Caco-2 (cell line): Measurements from ENCODE around the gene OAF. TPM values are rescaled to one million over a fixed set of nuclear protein-coding genes. Genes with fewer than 3 reads are reported as not detected.

Experiments
- BruUV-seq: library from RNA; stranded (reverse); fragments of 400-500 nt; replicated peaks from 2 replicates; lab custom pipeline; 2021; lab: Mats Ljungman, UMichigan
- CTCF ChIA-PET: fragments of 300-600 bp; sonication (Branson Sonifier 250); formaldehyde crosslinking; loops from one replicate; lab custom pipeline; 2022; ENCODE audit warnings: antibody characterized with exemption; lab: Charles Lee
- POLR2A ChIA-PET: fragments of 300-600 bp; sonication (Branson Sonifier 250); formaldehyde crosslinking; loops from one replicate; lab custom pipeline; 2022; ENCODE audit warnings: antibody characterized with exemption; lab: Charles Lee
- DNase-seq, 2 experiments: peaks; one replicate each; pipeline versions ENCODE4 v3.0.0 to v3.0.0-alpha.2; 2020 to 2022
- H3K27me3 ChIP-seq: replicated peaks from 2 replicates; pipeline ENCODE4 v1.6.0; 2011; ENCODE audit warnings: low read length; ENCODE audit not compliant: control insufficient read depth, insufficient read depth
- H3K36me3 ChIP-seq: 2 replicates; pipeline ENCODE4 v1.5.1; 2011; ENCODE audit warnings: low read length; ENCODE audit not compliant: control insufficient read depth, insufficient read depth
- H3K4me1 ChIP-seq: fragments of 250-450 bp; sonication (Bioruptor Pico); 2 replicates; pipeline ENCODE4 v1.5.1; 2020; ENCODE audit warnings: mild to moderate bottlenecking
- H3K4me3 ChIP-seq: 2 replicates; pipeline ENCODE4 v1.5.1; 2011; ENCODE audit warnings: low read depth, mild to moderate bottlenecking, control low read depth, low read length
- H3K9me3 ChIP-seq: fragments of 250-450 bp; sonication (Bioruptor Pico); 2 replicates; pipeline ENCODE4 v1.5.1; 2020; ENCODE audit warnings: mild to moderate bottlenecking, moderate library complexity
- H3K27ac Mint-ChIP-seq: one replicate; pipeline ENCODE4 v1.8.0; 2022; ENCODE audit warnings: mixed read lengths; ENCODE audit not compliant: unreplicated experiment
- H3K27me3 Mint-ChIP-seq: one replicate; pipeline ENCODE4 v1.8.0; 2022; ENCODE audit warnings: mixed read lengths; ENCODE audit not compliant: insufficient read depth, unreplicated experiment
- H3K36me3 Mint-ChIP-seq: one replicate; pipeline ENCODE4 v1.8.0; 2022; ENCODE audit warnings: mild to moderate bottlenecking, mixed read lengths; ENCODE audit not compliant: insufficient read depth, unreplicated experiment
- H3K4me1 Mint-ChIP-seq: one replicate; pipeline ENCODE4 v1.8.0; 2022; ENCODE audit warnings: low read depth, mixed read lengths; ENCODE audit not compliant: unreplicated experiment
- H3K4me3 Mint-ChIP-seq: one replicate; pipeline ENCODE4 v1.8.0; 2022; ENCODE audit warnings: mild to moderate bottlenecking, moderate library complexity, mixed read lengths; ENCODE audit not compliant: unreplicated experiment
- H3K9me3 Mint-ChIP-seq: one replicate; pipeline ENCODE4 v1.8.0; 2022; ENCODE audit warnings: mixed read lengths; ENCODE audit not compliant: unreplicated experiment
- intact Hi-C: fragments of 100-400 bp; cut with micrococcal nuclease; formaldehyde crosslinking; loops from one replicate; pipeline ENCODE4 v1.10.0; 2022; ENCODE audit not compliant: unreplicated experiment
- total RNA-seq: library from RNA; stranded (reverse); gene quantifications from 2 replicates; pipeline ENCODE4 v1.2.3, GENCODE V29; 2022
- TF ChIP-seq, protein P1 (sequence below), 2 experiments: fragments of 200-600 bp in 1 of 2; IDR thresholded peaks; 1 replicate in 1 of 2; 2 replicates in 1 of 2; pipeline versions ENCODE4 v1.5.1 to v1.8.0; 2011 to 2022; ENCODE audit warnings: antibody characterized with exemption in 1 of 2, control low read depth in 1 of 2, inconsistent platforms in 1 of 2, low read depth in 1 of 2, low read length in 1 of 2, mild to moderate bottlenecking in 1 of 2, moderate library complexity in 1 of 2; ENCODE audit not compliant: insufficient read depth in 1 of 2, severe bottlenecking in 1 of 2, unreplicated experiment in 1 of 2

Gene OAF
- total RNA-seq, 1 experiment from 2014 or later = 31.3 TPM

DNA sequence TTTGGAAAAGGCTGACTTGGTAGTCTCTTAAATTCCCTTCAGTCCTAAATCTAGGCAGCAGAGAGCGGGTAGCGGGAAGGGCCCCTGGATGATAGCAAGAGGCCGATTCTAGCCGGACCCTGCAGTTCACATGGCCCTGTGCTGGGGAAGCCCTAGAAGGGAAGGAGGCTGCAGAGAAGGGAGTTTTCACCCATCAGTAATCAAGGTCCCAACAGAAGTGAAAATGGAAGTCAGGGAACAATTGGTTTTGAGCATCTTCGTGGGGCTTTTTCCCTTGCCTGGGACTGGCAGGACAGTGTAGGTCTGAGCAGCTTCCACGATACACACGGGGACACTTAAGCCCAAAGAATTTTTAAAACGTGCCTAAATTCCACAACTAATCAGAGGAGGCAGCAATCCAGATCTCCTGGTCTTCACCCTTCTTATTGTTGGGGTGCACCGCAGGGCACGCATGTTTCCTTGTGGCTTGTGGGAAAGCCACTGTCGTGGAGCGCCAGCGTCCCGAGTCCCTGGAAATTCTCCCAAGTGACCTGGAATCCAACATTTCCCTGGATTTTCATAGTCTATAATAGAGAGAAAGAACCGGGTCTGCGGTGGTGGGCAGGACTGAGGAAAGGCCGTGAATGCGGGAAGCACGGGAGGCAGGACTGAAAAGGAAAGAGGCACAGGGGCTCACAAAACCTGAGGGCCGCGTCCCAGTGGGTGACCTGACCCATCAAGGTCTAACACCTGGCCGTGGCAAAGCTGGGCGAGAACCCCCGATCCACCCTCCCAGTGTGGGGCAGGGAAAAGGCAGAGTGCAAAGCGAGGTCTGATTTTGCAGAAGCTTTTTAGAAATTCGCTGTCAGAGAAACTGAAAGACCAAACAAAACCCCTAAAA lies 846 bp upstream of the OAF start:
- Histone ChIP-seq H3K9me3 (no peaks in the 10 kb centered on the region), H3K36me3 (peaks cover 4% of the 10 kb centered on the region; the same call in 1 of the 2 replicates), H3K4me1 (peaks cover 30% of the 10 kb centered on the region), H3K27me3 (no peaks in the 10 kb centered on the region), H3K4me3 (peak overlapping the region; percentile 93)
- peak in 1 of 2 experiments; percentile 46 for DNase-seq
- TSS peak; percentile 68 for BruUV-seq
- H3K4me3 Mint-ChIP-seq = peak overlapping the region; percentile 84
- TF ChIP-seq, protein P1, sequence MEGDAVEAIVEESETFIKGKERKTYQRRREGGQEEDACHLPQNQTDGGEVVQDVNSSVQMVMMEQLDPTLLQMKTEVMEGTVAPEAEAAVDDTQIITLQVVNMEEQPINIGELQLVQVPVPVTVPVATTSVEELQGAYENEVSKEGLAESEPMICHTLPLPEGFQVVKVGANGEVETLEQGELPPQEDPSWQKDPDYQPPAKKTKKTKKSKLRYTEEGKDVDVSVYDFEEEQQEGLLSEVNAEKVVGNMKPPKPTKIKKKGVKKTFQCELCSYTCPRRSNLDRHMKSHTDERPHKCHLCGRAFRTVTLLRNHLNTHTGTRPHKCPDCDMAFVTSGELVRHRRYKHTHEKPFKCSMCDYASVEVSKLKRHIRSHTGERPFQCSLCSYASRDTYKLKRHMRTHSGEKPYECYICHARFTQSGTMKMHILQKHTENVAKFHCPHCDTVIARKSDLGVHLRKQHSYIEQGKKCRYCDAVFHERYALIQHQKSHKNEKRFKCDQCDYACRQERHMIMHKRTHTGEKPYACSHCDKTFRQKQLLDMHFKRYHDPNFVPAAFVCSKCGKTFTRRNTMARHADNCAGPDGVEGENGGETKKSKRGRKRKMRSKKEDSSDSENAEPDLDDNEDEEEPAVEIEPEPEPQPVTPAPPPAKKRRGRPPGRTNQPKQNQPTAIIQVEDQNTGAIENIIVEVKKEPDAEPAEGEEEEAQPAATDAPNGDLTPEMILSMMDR (IDR thresholded peaks at IDR 0.05; ENCODE audit: insufficient read depth in 1 of 2, low read depth in 1 of 2, low read length in 1 of 2, severe bottlenecking in 1 of 2, unreplicated experiment in 1 of 2) = no peak
- intact Hi-C loops = loop anchor here (1.0 kb wide), 2 partner anchors 25 to 38 kb away; no protein-coding TSS in a partner anchor
- no peaks in the 10 kb centered on the region for H3K27me3 Mint-ChIP-seq
- POLR2A ChIA-PET = no interaction called here
- CTCF ChIA-PET = interaction anchor here (0.6 to 1.2 kb wide), 2 partner anchors 19 to 26 kb away, joined by 3 read pairs; no protein-coding TSS in a partner anchor
- no peaks in the 10 kb centered on the region for H3K36me3 Mint-ChIP-seq
- H3K9me3 Mint-ChIP-seq = no peaks in the 10 kb centered on the region
- H3K4me1 Mint-ChIP-seq = peaks cover 25% of the 10 kb centered on the region
- peak overlapping the region; percentile 76 for H3K27ac Mint-ChIP-seq

DNA sequence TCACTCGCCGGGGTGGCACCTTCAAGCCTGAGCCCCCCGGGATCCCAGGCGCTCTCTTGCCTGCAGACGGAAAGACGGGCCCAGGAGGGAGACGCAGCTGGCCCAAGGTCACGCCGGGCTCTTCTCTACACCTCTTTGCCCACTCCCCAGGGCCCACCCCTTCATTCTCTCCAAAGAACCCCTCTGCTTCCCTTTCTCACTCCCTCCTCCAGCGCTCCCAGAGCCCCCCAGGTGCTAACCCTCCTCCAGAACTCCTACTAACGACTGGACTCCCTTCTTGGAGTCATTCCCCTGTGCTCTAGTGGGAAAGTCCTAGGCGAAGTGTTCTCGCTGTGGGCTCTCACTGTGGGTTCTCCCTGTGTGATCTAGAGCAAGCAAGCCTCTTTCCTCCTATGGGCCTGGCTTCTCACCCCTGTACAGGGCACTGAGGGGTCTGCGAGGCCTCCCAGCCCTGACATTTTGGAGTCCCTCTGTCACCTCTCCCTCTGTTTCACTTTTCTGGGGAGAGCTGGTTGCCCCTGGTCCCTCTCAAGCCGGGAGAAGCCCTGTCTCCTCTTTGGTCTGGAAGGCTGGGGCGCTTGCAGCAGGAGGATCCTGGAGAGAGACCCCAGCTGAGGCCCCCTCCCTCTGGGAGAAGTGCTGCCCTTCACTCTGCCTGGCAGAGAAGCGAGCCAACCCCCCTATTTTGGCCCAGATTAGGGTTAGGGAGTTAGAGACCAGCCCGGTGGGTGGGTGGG lies 858 bp downstream of the OAF start:
- Mint-ChIP-seq H3K27ac (peak overlapping the region; percentile 84), H3K9me3 (no peaks in the 10 kb centered on the region), H3K27me3 (no peaks in the 10 kb centered on the region), H3K4me1 (peaks cover 25% of the 10 kb centered on the region), H3K36me3 (no peaks in the 10 kb centered on the region), H3K4me3 (peak overlapping the region; percentile 85)
- Histone ChIP-seq H3K36me3 (peaks cover 4% of the 10 kb centered on the region; the same call in 1 of the 2 replicates), H3K9me3 (no peaks in the 10 kb centered on the region), H3K27me3 (no peaks in the 10 kb centered on the region), H3K4me1 (peaks cover 30% of the 10 kb centered on the region), H3K4me3 (peak overlapping the region; percentile 93)
- TF ChIP-seq, protein P1 (IDR thresholded peaks at IDR 0.05; ENCODE audit: insufficient read depth in 1 of 2, low read depth in 1 of 2, low read length in 1 of 2, severe bottlenecking in 1 of 2, unreplicated experiment in 1 of 2) = no peak
- no TSS peak for BruUV-seq
- DNase-seq = no peak
- ChIA-PET POLR2A (no interaction called here), CTCF (interaction anchor here (0.8 kb wide), 1 partner anchor 27 kb away, joined by 3 read pairs; no protein-coding TSS in a partner anchor)
- intact Hi-C loops = no loop called here

DNA sequence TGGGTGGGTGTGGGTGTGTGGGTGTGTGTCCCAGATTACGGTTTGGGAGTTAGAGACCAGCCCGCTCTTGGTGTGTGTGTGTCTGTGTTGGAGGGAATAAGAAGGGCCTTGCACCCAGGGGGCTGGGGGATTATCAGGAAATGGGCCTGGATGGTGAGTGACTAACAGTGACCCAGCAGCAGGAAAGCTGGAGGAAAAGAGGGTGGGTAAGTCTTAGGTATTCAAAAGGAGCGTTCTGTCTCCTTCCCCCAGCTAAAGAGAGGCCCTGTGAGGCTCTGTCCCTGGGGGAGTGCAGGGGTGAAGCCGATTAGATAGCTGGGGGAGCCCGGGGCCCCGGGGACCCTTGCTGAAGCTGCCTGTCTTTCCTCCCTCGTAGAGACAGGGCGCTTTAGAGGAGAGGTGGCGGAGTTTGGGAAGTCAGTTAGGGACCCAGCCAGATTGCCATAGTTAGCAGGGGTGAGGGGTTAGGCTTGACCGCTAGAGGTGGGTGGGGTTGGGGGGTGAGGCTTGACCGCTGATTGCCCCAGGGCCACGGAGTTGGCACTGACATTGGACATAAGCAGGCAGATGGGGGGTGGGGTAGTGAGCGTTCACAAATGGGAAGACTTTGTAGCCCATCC lies 1.5 kb downstream of the OAF start:
- Mint-ChIP-seq H3K4me3 (peak overlapping the region; percentile 85), H3K27me3 (no peaks in the 10 kb centered on the region), H3K36me3 (no peaks in the 10 kb centered on the region), H3K27ac (peak overlapping the region; percentile 84), H3K9me3 (no peaks in the 10 kb centered on the region), H3K4me1 (peaks cover 25% of the 10 kb centered on the region)
- no peak for DNase-seq
- peaks cover 30% of the 10 kb centered on the region for H3K4me1 ChIP-seq
- no peaks in the 10 kb centered on the region for H3K27me3 ChIP-seq
- H3K9me3 ChIP-seq = no peaks in the 10 kb centered on the region
- no TSS peak for BruUV-seq
- TF ChIP-seq, protein P1 (IDR thresholded peaks at IDR 0.05; ENCODE audit: insufficient read depth in 1 of 2, low read depth in 1 of 2, low read length in 1 of 2, severe bottlenecking in 1 of 2, unreplicated experiment in 1 of 2) = no peak
- ChIA-PET POLR2A (no interaction called here), CTCF (interaction anchor here (0.6 to 1.4 kb wide), 2 partner anchors 15 to 86 kb away, joined by 3 read pairs; no protein-coding TSS in a partner anchor)
- peaks cover 4% of the 10 kb centered on the region; the same call in 1 of the 2 replicates for H3K36me3 ChIP-seq
- intact Hi-C loops = no loop called here
- H3K4me3 ChIP-seq = peak overlapping the region; percentile 93
